ENCODE measurements around the gene POU6F1.
"Not testable (repeated sequence)": the region's sequence is repeated elsewhere in the genome, so short reads cannot be mapped to it uniquely, and the experiment has no call there.

POU6F1 gene

GRCh38 chr12:51227962-51228361, 10.1 kb upstream of the POU6F1 start:
- DNase-seq: no peak

GRCh38 chr12:51227112-51227511, 9.2 kb upstream of the POU6F1 start:
- DNase-seq: not testable (repeated sequence)

- DNase-seq: no peak
Measured at GRCh38 chr12:51225771-51226170, 7.9 kb upstream of the POU6F1 start.

DNA sequence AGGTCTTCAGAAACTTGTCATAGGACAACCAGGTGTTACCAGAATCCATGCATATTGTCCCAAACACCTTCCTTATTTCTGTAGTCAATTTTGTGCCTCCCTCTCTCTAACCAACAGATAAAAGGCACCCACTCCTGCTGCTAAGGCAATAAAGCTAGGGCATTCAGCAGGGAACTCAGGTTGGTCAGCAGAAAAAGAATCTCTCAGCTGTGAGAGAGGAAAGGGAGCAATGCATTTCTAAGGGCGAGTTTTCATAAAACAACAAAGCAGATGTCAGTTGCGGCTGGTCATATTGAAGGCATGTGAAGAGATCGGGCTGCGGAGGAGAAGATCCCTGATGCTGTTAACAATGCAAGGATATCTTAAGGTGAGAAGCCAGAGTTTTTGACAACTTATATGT, 7.4 kb upstream of the POU6F1 start:
- no peak for DNase-seq

GRCh38 chr12:51224625-51225024, 6.8 kb upstream of the POU6F1 start:
- DNase-seq: no peak

- no peak for DNase-seq
Measured at GRCh38 chr12:51222461-51222860, 4.6 kb upstream of the POU6F1 start.

- not testable (repeated sequence) for DNase-seq
Measured at GRCh38 chr12:51219857-51220256, 2.0 kb upstream of the POU6F1 start.

GRCh38 chr12:51219322-51219721, 1.5 kb upstream of the POU6F1 start:
- no peak for DNase-seq

DNA sequence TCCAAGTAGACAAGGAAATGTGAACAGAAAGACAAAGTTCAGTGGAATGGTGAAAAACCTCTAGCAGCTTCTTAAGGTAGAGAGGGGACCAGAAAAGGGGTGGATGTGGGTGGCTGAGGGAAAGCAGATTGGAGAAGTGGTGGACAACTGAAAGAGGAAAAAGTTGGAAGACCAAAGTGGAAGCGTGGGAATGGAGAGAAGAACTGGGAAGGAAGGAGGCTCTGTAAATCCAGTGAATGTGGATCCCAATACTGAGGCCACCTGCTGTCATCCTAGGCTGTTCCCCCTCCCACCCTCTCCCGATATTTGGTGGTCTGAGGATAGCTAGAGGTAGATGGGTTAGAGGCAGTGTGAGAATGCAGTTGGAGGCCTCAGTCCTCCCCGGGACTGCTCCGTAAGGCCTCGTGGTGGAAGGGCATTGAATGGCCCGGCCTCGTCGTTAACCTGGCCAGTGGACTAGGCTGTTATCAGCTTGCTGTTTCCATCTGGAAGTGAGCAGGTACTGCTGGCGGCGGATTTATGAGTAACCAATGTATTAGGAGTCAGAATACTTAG, 822 bp upstream of the POU6F1 start:
- DNase-seq: no peak

DNA sequence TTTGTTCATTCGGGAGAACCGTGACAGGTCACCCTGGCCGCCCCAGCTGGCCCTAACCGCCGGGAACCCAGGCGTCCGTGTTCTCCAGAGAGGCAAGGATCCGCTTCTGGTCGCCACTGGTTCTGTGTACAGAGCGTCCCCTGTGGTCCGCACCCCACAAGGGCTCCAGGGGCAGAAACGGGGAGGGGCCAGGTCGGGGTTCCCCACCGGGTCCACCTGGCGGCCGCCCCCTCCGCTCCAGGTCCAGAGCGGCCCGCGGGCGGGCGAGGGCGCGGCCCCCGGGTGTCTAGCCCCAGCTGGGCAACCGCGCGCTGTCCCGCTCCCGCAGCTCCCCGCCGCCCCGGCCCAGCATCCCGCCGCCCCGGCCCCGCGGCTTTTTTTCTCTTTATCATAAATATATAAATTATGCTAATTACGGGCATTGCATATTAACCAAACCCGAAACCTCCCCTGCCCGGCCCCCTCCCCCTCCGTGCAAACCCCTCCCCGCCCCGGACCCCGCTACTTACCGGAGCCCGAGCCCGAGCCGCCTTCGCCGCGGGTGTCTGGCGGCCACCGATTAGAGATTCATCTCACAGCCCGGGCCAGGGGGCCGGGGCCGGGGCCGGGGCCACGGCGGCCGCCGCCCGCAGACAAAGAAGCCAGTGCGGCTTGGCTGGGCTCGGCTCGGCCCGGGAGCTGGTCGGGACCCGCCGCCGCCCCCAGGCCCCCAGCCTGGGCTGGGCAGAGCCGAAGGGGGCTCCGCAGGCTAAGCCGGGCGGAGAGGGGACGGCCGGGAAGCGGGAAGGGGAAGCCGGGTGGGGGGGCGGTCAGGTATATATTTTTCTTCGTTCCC, 512 bp downstream of the POU6F1 start:
- DNase-seq: peak; percentile 73

- DNase-seq: no peak
Measured at GRCh38 chr12:51216642-51217041, 1.2 kb downstream of the POU6F1 start.

- no peak for DNase-seq
Measured at GRCh38 chr12:51214895-51215294, 3.0 kb downstream of the POU6F1 start.

DNA sequence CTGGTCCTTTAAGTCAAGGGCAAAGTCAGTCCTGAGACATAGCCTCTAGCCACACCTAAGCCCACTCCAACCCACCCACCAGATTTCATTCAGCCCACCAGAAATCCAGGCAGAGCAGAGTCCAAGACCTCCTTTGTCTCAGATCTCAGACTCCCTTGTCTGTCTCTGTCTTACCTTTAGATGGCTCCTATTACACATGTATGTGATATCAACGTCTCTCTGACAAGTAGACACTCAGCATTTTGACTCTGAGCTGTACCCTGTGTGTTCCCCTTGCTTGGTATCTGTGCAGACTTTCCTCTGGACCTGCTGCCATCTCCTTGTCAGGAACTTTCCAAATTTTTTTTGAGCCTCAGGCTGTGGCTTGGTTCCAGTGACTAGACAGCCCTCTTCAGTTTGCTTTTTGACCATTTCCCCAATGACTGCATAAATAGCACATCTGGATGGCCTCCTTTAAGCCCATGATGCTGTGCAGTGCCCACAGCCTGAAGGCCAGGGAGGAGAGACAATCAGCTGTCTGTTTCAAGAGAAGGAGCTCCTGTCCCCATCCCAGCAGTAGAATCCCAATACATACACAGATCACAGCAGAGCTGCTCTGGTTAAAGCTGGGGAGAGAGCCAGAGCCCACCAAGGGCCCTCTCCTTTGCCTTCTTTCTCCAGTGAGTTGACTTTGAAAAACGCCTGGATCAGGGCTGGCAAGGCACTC, 7.0 kb downstream of the POU6F1 start:
- no peak for DNase-seq

DNA sequence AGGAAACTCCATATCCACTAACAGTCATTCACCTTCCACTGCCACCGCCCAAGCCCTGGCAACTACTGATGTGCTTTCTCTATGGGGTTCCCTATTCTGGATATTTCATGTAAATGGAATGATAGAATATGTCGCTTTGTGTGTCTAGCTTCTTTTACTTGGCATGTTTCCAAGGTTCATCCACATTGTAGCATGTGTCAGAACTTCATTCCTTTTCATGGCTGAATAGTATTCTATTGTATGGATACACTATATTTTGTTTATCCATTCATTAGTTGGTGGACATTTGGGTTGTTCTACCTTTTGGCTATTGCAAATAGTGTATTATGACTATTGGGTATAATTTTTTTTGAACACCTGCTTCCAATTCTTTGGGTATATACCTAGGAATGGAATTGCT, 8.6 kb downstream of the POU6F1 start:
- no peak for DNase-seq

DNA sequence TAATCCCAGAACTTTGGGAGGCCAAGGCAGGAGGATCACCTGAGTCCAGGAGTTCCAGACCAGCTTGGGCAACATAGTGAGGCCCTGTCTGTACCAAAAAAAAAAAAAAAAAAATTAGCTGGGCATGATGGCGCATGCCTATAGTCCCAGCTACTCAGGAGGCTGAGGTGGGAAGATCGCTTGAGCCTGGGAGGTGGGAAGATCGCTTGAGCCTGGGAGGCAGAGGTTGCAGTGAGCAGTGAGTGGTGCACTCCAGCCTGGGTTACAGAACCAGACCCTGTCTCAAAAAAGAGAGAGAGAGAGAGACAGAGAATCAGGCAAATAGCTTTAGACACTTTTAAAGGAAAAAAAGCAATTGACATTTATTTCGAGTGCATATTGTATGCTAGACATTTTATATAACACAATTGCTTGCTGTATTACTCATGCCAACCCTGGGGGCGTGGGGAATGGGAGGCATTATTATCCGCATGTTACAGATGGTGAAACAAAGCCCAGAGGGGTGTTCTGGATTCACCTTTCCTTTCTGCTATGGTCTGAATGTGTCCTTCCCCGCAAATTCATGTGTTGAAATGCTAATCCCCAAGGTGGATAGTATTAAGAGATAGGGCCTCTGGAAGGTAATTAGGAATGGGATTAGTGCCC, 9.7 kb downstream of the POU6F1 start:
- DNase-seq: no peak

DNA sequence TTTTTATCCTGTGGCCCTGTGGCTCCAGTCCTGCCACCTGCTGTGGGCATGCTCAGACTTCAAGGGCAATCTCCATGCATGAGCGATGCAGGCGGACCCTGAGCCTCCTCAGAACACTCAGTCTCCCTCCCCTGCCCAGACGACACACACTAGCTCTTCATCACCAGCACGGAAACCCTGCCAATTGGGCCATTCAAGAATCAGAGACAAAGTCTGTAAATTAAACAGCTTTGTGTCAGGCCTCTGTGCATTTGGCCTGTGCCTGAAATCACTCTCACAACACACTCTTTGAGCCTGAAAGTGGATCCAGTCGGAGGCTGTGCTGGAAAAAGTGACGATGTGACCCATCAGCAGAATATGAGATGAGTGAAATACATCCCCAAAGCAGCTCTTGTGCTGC, 12.5 kb downstream of the POU6F1 start:
- DNase-seq: no peak

DNA sequence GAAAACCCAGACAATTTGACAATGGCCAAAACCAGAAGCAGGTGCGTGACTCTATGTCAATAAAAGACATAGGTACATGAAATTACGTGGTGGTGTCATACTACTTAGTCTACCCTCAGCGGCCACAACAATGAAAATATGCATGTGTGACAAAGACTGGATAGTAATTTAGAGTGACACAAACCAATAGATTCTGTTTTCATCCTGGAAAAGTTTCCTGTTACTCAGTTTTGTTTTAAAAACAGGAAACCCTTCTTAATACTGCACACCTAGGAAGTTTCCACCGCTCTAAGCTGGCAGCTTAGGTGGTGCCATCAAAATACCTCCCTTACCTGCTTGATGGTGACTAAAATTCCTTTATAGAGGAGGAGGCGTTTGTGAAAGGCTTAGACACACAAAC, 15.1 kb downstream of the POU6F1 start:
- DNase-seq: no peak

- DNase-seq: no peak
Measured at GRCh38 chr12:51200806-51201205, 17.1 kb downstream of the POU6F1 start.

DNA sequence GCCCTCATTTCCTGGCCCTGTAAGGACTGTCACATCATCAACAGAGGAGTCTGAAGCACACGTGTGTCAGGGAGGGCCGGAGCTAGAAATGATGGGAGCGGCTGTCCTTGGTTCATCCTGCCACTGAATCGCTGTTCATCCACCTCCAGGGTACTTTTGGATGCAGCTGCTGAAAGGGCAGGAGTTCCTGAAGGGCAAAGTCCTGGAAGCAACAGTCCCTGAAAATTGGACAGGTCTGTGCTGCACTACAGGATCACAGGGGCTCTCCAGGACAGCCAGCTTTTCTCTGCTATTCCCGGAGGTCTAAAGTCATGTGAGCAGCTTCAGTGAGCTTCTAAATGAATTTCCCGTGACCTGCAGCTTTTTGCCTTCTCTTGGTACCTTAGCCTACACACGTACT, 17.7 kb downstream of the POU6F1 start:
- DNase-seq: no peak

DNA sequence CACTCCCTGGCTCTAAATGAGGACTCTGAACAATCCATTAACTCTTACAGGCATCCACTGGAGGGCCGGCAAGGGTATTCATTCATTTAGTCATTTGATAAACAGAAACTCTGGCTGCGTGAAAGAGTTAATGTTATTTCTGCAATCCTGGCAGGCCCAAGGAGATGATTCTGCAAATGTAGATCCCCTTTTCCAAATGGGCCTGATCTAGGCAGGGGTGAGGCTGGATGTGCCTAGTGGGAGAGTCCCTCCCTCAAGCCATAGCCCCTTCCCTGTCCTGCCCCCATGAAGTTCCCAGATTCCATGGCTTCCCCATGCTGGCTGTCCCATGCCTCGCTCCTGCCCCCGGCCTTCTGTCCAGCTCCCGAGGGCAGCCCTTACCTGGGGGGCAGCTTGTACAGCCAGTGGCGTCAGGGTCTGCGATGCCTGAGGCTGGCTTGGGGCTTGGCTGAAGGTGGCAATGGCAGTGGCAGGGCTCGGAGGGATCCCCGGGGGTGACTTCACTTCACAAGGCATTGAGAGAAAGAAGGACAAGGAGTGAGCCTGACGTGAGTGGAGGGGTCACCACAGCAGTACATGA, 18.4 kb downstream of the POU6F1 start:
- no peak for DNase-seq

GRCh38 chr12:51198568-51199365, 19.1 kb downstream of the POU6F1 start:
- DNase-seq: no peak

All from activated T-cell treated with anti-CD3 and anti-CD28 coated beads, Interleukin-2, amount 50 U/mL, for 1 hour (primary cell).